Measurements from ENCODE around the gene CMTM5.

DNA sequence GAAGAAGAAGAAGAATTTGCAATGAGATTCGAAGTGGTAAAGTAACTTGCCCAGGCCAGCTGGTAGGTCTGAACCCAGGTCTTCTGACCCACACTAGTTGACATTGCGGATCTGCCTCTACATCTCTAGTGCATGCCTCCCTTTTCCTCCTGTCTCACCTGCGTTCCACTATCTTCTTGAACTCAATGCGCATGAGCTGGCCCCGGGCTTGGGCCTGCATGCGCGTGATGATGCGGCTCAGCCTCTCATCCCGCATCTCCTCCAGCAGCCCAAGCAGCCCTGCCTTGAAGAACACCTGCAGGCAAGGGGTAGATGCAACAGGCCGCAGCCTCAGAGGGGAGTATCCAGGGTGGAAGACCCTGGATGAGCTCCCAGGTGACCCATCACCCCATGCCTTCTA is 19.3 kb downstream of the CMTM5 start:
- TF ChIP-seq, protein P1, sequence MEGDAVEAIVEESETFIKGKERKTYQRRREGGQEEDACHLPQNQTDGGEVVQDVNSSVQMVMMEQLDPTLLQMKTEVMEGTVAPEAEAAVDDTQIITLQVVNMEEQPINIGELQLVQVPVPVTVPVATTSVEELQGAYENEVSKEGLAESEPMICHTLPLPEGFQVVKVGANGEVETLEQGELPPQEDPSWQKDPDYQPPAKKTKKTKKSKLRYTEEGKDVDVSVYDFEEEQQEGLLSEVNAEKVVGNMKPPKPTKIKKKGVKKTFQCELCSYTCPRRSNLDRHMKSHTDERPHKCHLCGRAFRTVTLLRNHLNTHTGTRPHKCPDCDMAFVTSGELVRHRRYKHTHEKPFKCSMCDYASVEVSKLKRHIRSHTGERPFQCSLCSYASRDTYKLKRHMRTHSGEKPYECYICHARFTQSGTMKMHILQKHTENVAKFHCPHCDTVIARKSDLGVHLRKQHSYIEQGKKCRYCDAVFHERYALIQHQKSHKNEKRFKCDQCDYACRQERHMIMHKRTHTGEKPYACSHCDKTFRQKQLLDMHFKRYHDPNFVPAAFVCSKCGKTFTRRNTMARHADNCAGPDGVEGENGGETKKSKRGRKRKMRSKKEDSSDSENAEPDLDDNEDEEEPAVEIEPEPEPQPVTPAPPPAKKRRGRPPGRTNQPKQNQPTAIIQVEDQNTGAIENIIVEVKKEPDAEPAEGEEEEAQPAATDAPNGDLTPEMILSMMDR (IDR thresholded peaks at IDR 0.05; ENCODE audit: low read depth, low read length, poor library complexity, severe bottlenecking): no peak
- no peak for TF ChIP-seq EZH2phosphoT487 (IDR thresholded peaks at IDR 0.05; ENCODE audit: borderline replicate concordance, low read length)

All from DOHH2 (cell line).